HG03354 (cell line): Measurements from ENCODE around the gene PLXNA4.

ENCODE experiments used
- ATAC-seq: cut with Tn5 transposase; IDR thresholded peaks from one replicate; pipeline ENCODE4 v1.9.1; 2021; ENCODE audit warnings: mild to moderate bottlenecking; ENCODE audit not compliant: unreplicated experiment, poor library complexity, severe bottlenecking

PLXNA4 gene

DNA sequence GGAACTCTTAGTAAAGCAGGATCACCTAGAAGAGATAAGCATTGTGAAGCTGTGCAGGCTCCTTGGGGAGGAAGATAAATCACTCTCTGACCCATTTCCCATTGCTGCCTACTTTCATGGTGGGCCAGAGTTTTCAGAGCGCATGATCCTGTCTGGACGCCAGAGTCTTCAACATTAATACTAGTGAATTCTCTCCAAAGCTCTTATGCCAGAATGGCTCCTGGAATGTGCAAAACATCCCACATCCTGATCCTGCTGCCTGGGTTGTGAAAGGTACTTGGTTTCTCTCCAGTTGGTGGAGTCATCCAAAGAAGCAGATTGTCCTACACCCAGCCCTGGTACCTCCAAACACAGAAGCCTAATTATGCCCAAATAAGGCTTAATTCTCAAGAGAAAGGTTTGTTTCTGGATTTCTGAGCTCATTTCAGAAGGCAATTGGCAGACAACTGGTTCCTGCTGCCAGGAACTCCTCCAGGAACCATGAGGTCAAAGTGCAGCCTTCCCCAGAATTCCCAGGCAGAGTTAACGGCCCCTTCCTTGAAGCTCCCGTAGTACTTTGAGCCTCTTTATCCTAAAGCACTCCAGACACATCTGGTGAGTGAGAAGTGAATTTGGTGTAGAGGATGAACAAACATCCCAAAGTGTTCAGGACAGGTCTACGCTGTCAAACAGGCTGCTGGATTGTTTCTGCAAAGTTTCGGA, 495.2 kb downstream of the PLXNA4 start:
- no peak for ATAC-seq

DNA sequence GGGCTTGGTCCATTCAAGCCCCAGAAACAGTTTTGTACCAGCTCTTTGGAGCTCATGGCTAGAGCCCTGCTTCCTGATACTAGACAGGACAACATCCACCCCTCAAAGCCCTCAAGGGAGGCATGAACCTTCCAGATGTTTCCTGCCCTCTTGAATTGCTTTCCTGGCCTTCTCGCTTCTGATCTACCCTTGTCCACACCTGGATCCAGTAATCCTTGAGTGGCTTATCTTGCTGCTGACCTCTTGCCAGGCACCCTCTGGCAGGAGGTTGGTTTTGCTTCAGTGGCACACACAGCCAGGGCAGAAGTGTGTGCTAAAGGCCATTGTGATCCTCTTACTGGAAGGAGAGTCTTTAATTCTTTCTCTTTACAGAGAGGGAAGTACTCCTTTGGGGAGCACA, 495.8 kb downstream of the PLXNA4 start:
- no peak for ATAC-seq

DNA sequence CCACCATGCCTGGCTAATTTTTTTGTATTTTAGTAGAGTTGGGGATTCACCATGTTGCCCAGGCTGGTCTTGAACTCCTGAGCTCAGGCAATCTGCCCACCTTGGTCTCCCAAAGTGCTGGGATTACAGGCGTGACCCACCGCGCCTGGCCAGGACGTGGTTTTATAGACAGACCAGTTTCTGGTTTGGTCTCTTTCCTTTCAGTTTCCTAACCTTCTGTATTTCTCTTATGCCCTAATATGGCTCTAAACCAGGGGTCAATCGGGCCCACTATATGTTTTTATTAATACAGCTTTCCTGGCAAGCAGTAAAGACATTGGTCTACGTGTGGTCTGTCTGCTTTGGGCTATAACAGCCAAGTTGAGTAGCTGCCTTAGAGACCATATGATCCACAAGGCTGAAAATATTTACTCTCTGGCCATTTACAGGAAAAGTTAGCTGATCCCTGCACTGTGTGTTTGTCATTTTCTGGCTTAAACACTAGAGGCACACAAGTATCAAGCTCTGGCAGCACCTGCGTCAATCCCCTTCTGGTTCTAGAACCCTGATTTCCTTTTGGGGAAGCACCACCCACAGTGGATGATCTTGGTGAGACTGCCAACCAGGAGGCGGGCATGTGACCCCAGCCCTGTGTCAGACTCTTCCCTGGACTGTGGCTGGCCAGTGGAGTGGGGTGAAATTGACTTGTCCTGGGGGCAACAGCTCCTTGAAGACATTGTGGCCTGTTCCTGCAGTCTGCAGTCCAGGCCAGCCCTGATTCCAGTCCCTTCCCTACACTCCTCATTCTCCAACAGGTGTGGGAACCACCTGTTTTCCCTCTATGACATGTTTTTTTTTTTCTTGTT, 497.2 kb downstream of the PLXNA4 start:
- no peak for ATAC-seq

DNA sequence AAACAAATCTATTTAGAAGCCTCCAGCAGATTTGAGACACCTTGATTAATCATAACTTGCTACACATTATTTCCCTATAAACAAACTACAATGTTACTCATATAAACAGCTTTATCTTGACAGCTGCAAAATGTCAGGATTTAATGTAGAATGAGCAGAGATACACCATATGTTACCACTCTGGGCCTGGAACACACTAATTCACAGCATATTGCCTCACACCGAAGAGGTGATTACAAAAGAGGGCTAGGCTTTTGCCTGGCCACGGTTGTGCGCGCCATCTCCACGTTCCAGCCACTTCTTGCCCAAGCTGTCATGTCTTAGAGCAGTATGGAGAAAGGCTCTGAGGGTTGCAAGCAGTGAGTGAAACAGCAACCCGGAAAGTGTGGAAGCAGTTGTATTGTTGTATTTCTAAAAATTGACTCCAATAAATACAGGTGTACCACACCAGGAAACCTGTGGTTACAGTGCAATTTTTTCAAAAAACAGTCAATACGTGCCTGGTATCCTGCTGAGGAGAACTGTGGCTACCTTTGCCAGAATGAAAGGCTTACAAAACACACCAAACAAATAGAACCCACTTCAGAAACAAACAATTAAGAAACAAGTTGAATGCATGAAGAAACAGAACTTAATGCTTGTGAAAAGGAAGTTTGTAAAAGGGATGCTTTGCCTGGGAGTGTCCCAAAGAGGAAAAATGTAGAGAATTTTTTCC, 498.1 kb downstream of the PLXNA4 start:
- ATAC-seq = no peak

DNA sequence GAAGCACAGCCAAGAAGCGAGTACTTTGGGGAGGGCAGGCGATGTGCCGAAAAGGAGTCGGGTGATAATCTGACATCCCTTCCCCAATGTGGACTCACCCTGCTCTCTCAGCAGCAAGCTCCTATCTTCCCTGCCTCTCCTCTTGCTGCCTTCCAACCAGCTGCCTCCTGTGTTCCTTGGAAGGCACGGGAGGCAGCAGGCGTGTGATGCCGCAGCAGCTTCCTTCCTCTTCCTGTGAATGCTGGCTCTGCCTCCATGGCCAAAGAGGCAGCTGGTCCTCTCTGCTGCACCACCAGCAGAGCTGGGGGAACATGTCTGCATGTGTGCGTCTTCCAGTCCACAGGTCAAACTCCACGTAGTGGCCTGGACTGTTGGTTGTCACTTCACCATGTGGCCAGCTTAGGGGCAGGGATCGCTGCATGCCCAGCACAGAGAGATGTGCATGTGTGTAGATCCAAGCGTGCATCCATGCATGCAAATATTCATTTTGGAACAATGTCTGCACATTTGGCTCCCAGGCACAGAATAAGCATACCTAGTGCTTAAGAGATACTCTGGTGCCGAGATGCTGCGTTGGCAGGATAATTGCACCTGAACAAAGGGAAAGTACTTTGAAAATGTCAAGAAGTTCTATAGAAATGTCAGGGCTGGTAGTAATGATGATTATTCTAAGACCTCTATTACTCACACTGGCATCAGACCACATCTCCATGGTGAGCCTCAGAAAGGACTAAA, 499.8 kb downstream of the PLXNA4 start:
- ATAC-seq = no peak

DNA sequence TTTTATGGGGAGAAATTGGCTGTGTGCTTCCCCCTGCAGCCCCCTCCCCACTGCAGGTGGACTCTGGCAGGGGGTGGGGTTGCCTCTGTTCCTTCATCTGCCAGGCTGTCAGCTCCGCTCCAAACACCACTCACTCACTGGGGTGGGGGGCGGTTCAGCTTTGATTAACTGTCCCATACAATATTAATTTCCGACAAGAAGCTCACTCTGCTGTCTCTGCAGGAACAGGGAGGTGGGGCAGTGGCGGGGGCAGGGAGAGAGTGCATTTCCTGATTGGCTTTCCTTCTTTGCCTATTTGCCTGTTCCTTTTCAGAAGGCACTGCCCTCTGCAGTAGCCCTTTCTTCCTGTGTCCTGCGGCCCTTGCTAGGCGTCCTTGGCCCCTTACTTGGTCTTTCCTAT, 500.8 kb downstream of the PLXNA4 start:
- no peak for ATAC-seq

DNA sequence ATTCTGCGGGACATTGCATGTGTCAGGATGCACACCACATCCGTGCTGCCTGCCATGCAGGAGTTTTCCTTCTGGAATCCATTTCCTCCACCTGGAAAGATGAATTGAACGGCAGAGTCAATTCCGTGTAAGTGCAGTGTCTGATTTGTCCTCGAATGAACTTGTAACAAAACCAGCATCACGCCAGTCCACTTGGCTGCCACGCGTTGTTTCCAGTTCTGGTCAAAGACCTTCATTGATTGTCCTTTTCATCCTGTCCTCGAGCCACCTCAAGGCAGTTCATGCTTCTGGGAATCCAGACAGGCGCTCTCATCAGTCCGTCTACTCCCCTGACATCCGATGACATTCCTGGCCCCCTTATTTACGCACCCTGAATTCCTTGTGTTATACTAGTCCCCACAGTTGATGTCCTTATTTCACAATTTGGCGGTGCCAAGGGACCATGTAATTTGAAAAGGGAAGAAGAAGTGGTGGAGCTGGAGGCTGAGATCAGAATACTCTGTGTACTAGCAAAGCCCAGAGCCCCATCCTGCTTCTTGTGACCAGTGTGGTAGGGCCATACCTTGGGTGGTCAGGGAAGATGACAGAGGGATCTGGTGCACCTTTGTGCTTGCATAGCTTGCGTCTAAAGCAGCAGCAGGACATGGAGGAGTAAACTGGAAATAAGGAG, 502.2 kb downstream of the PLXNA4 start:
- no peak for ATAC-seq
